Coronary artery (tissue), 2 donors: Measurements from ENCODE around the gene ADIRF.
A peak's percentile ranks its signal among the peaks of the same experiment; 100 is the strongest.
"Not testable (repeated sequence)": the region's sequence is repeated elsewhere in the genome, so short reads cannot be mapped to it uniquely, and the experiment has no call there.

Experiments used
- DNase-seq: peaks from one replicate; pipeline ENCODE4 v3.0.0-alpha.2; 2017; ENCODE audit warnings: low spot score
- H3K27ac ChIP-seq, 2 donors: fragments of 200-600 bp; sonication (generic); one replicate each; pipeline ENCODE4 v1.5.1; 2016 to 2019
- H3K4me3 ChIP-seq: fragments of 200-600 bp; sonication (generic); 2 replicates; pipeline ENCODE4 v1.5.1; 2016; ENCODE audit warnings: mild to moderate bottlenecking, moderate library complexity
- CTCF ChIP-seq: fragments of 200-600 bp; sonication (generic); IDR thresholded peaks from one replicate; pipeline ENCODE4 v1.5.1; 2019; ENCODE audit warnings: antibody characterized with exemption

Gene ADIRF

GRCh38 chr10:86974484-86974883 lies 6.2 kb downstream of the ADIRF start:
- Histone ChIP-seq H3K27ac (peak overlapping the region; percentile 15 to 97), H3K4me3 (no peak overlapping the region)
- no peak for TF ChIP-seq CTCF
- DNase-seq: no peak

GRCh38 chr10:86976362-86977056 lies 8.2 kb downstream of the ADIRF start:
- no peak for TF ChIP-seq CTCF
- Histone ChIP-seq H3K4me3 (no peak overlapping the region), H3K27ac (peak overlapping the region in 1 of 2 donors; percentile 99)
- DNase-seq: no peak

- not testable (repeated sequence) for DNase-seq, H3K4me3 ChIP-seq
- H3K27ac ChIP-seq: peak overlapping the region; percentile 99
Observed at GRCh38 chr10:86978457-86978856, 10.2 kb downstream of the ADIRF start.

- Histone ChIP-seq H3K27ac (peak overlapping the region; percentile 99), H3K4me3 (no peak overlapping the region)
- DNase-seq: no peak
- TF ChIP-seq CTCF: no peak
Observed at GRCh38 chr10:86979296-86979818, 11.1 kb downstream of the ADIRF start.

GRCh38 chr10:86979977-86980448 lies 11.7 kb downstream of the ADIRF start:
- no peak for TF ChIP-seq CTCF
- DNase-seq: peak; percentile 93
- Histone ChIP-seq H3K27ac (peak overlapping the region; percentile 99), H3K4me3 (peak overlapping the region; percentile 59)

- H3K4me3 ChIP-seq: peak overlapping the region; percentile 59
- not testable (repeated sequence) for DNase-seq
- peak overlapping the region; percentile 99 for H3K27ac ChIP-seq
Observed at GRCh38 chr10:86981020-86981419, 12.7 kb downstream of the ADIRF start.

GRCh38 chr10:86981716-86982115 lies 13.4 kb downstream of the ADIRF start:
- DNase-seq: no peak
- no peak for TF ChIP-seq CTCF
- peak overlapping the region; percentile 26 to 99 for H3K27ac ChIP-seq
- no peak overlapping the region for H3K4me3 ChIP-seq

- H3K4me3 ChIP-seq, H3K27ac ChIP-seq, DNase-seq: not testable (repeated sequence)
Observed at GRCh38 chr10:86984498-86984897, 16.2 kb downstream of the ADIRF start.
